HEK293 (cell line): ENCODE measurements around the gene IL36RN.
"Not testable (repeated sequence)": the region's sequence is repeated elsewhere in the genome, so short reads cannot be mapped to it uniquely, and the experiment has no call there.

Experiments
- CTCF ChIA-PET: fragments of 350-600 bp; formaldehyde crosslinking; extraction: SDS; loops from one replicate; lab custom pipeline; 2021; ENCODE audit warnings: antibody characterized with exemption; lab: Yijun Ruan, JAX
- POLR2A ChIA-PET: fragments of 300-600 bp; formaldehyde crosslinking; extraction: SDS; loops from one replicate; lab custom pipeline; 2020; ENCODE audit warnings: antibody characterized with exemption, inconsistent platforms; lab: Yijun Ruan, JAX
- H3K27ac ChIP-seq: fragments of 200-500 bp; sonication (Bioruptor generic); 2 replicates; pipeline ENCODE4 v1.5.1; 2014; ENCODE audit warnings: low read depth, low read length, control low read depth, inconsistent platforms; ENCODE audit errors: extremely low read depth
- H3K36me3 ChIP-seq, 2 experiments: fragments of 200-500 bp in 1 of 2; sonication (Bioruptor generic) in 1 of 2; 1 replicate in 1 of 2; 2 replicates in 1 of 2; pipeline ENCODE4 v1.5.1; 2014 to 2017; ENCODE audit warnings: inconsistent platforms in 2 of 2, low read length in 2 of 2; ENCODE audit not compliant: control insufficient read depth in 2 of 2, insufficient read depth in 1 of 2
- H3K4me1 ChIP-seq: fragments of 200-500 bp; sonication (Bioruptor generic); 2 replicates; pipeline ENCODE4 v1.5.1; 2014; ENCODE audit warnings: mild to moderate bottlenecking, low read length, inconsistent platforms; ENCODE audit not compliant: control insufficient read depth, insufficient read depth
- H3K4me3 ChIP-seq: 2 replicates; pipeline ENCODE4 v1.5.1; 2011; ENCODE audit warnings: low read depth, mild to moderate bottlenecking, control low read depth, low read length, moderate library complexity
- H3K9me3 ChIP-seq: fragments of 200-500 bp; sonication (Bioruptor generic); 2 replicates; pipeline ENCODE4 v1.5.1; 2014; ENCODE audit warnings: low read depth, low read length, inconsistent platforms; ENCODE audit not compliant: control insufficient read depth, insufficient read depth
- BCL11B ChIP-seq: fragments of 450-650 bp; formaldehyde crosslinking; IDR thresholded peaks from 2 replicates; pipeline ENCODE4 v1.5.1; 2016; ENCODE audit warnings: low read depth, missing biosample characterization, missing genetic modification characterization
- KLF7 ChIP-seq: fragments of 450-650 bp; formaldehyde crosslinking; IDR thresholded peaks from 2 replicates; pipeline ENCODE4 v1.5.1; 2016; ENCODE audit warnings: missing biosample characterization, missing genetic modification characterization, borderline replicate concordance
- SCRT2 ChIP-seq: fragments of 450-650 bp; formaldehyde crosslinking; IDR thresholded peaks from 2 replicates; pipeline ENCODE4 v1.5.1; 2016; ENCODE audit warnings: missing biosample characterization, missing genetic modification characterization
- ZBTB11 ChIP-seq: fragments of 450-650 bp; formaldehyde crosslinking; conservative IDR thresholded peaks from 2 replicates; pipeline ENCODE4 v1.5.1; 2016; ENCODE audit warnings: low read depth, missing biosample characterization, missing genetic modification characterization
- ZBTB7A ChIP-seq: fragments of 450-650 bp; formaldehyde crosslinking; IDR thresholded peaks from 2 replicates; pipeline ENCODE4 v1.5.1; 2016; ENCODE audit warnings: low read depth, missing biosample characterization, missing genetic modification characterization
- ZFP41 ChIP-seq: fragments of 450-650 bp; formaldehyde crosslinking; IDR thresholded peaks from 2 replicates; pipeline ENCODE4 v1.5.1; 2016; ENCODE audit warnings: missing biosample characterization, missing genetic modification characterization, borderline replicate concordance
- ZNF121 ChIP-seq: fragments of 450-650 bp; formaldehyde crosslinking; IDR thresholded peaks from 2 replicates; pipeline ENCODE4 v1.5.1; 2016; ENCODE audit warnings: missing biosample characterization, missing genetic modification characterization
- ZNF148 ChIP-seq: fragments of 450-650 bp; formaldehyde crosslinking; IDR thresholded peaks from 2 replicates; pipeline ENCODE4 v1.5.0; 2017; ENCODE audit warnings: missing biosample characterization, missing genetic modification characterization, borderline replicate concordance
- ZNF155 ChIP-seq: fragments of 450-650 bp; formaldehyde crosslinking; IDR thresholded peaks from 2 replicates; pipeline ENCODE4 v1.5.1; 2016; ENCODE audit warnings: missing biosample characterization, missing genetic modification characterization
- ZNF157 ChIP-seq: fragments of 450-650 bp; formaldehyde crosslinking; IDR thresholded peaks from 2 replicates; pipeline ENCODE4 v1.5.1; 2016; ENCODE audit warnings: missing biosample characterization, missing genetic modification characterization
- ZNF174 ChIP-seq: fragments of 450-650 bp; formaldehyde crosslinking; IDR thresholded peaks from 2 replicates; pipeline ENCODE4 v1.5.0; 2017; ENCODE audit warnings: missing biosample characterization, mild to moderate bottlenecking, missing genetic modification characterization
- ZNF175 ChIP-seq: fragments of 450-650 bp; formaldehyde crosslinking; IDR thresholded peaks from 2 replicates; pipeline ENCODE4 v1.5.1; 2016; ENCODE audit warnings: missing biosample characterization, missing genetic modification characterization
- ZNF2 ChIP-seq: fragments of 450-650 bp; formaldehyde crosslinking; IDR thresholded peaks from 2 replicates; pipeline ENCODE4 v1.5.1; 2016; ENCODE audit warnings: missing biosample characterization, missing genetic modification characterization
- ZNF239 ChIP-seq: fragments of 450-650 bp; formaldehyde crosslinking; IDR thresholded peaks from 2 replicates; pipeline ENCODE4 v1.5.1; 2016; ENCODE audit warnings: missing biosample characterization, missing genetic modification characterization
- ZNF280D ChIP-seq: fragments of 450-650 bp; formaldehyde crosslinking; IDR thresholded peaks from 2 replicates; pipeline ENCODE4 v1.5.1; 2016; ENCODE audit warnings: missing biosample characterization, missing genetic modification characterization
- ZNF311 ChIP-seq: fragments of 450-650 bp; formaldehyde crosslinking; IDR thresholded peaks from 2 replicates; pipeline ENCODE4 v1.5.1; 2017; ENCODE audit warnings: missing biosample characterization, missing genetic modification characterization, borderline replicate concordance
- ZNF404 ChIP-seq: fragments of 450-650 bp; formaldehyde crosslinking; IDR thresholded peaks from 2 replicates; pipeline ENCODE4 v1.5.1; 2017; ENCODE audit warnings: missing biosample characterization, missing genetic modification characterization
- ZNF510 ChIP-seq: fragments of 450-650 bp; formaldehyde crosslinking; IDR thresholded peaks from 2 replicates; pipeline ENCODE4 v1.5.1; 2018; ENCODE audit warnings: mild to moderate bottlenecking, missing genetic modification characterization, missing biosample characterization; ENCODE audit not compliant: insufficient replicate concordance
- ZNF548 ChIP-seq: fragments of 450-650 bp; formaldehyde crosslinking; IDR thresholded peaks from 2 replicates; pipeline ENCODE4 v1.5.1; 2016; ENCODE audit warnings: missing biosample characterization, missing genetic modification characterization
- ZNF626 ChIP-seq: fragments of 450-650 bp; sonication (Bioruptor Pico); formaldehyde crosslinking; IDR thresholded peaks from 2 replicates; pipeline ENCODE4 v1.5.1; 2018; ENCODE audit warnings: missing biosample characterization, missing genetic modification characterization, inconsistent platforms
- ZNF837 ChIP-seq: fragments of 450-650 bp; formaldehyde crosslinking; IDR thresholded peaks from 2 replicates; pipeline ENCODE4 v1.5.1; 2016; ENCODE audit warnings: missing biosample characterization, missing genetic modification characterization

Gene IL36RN

GRCh38 chr2:113096842-113097618 lies 38.0 kb downstream of the IL36RN start:
- H3K4me3 ChIP-seq, H3K4me1 ChIP-seq, H3K36me3 ChIP-seq, H3K9me3 ChIP-seq, H3K27ac ChIP-seq, POLR2A ChIA-PET: not testable (repeated sequence)
- CTCF ChIA-PET, result interaction anchor here (0.7 to 1.5 kb wide), 4 partner anchors 13 to 159 kb away, joined by 3 to 5 read pairs (median 3); no protein-coding TSS in a partner anchor

GRCh38 chr2:113098041-113098440 lies 39.0 kb downstream of the IL36RN start:
- H3K36me3 ChIP-seq, result no peaks in the 10 kb centered on the region
- no peak overlapping the region for H3K27ac ChIP-seq
- ChIA-PET CTCF (interaction anchor here (0.7 to 1.5 kb wide), 3 partner anchors 18 to 101 kb away, joined by 3 to 5 read pairs (median 3); no protein-coding TSS in a partner anchor), POLR2A (no interaction called here)
- H3K9me3 ChIP-seq, result no peaks in the 10 kb centered on the region
- TF ChIP-seq ZNF148 (tag by site-specific recombination) (no peak), ZBTB11 (tag by site-specific recombination) (no peak), ZNF404 (no peak)
- H3K4me1 ChIP-seq, result no peaks in the 10 kb centered on the region
- H3K4me3 ChIP-seq, result no peak overlapping the region

GRCh38 chr2:113098532-113098931 lies 39.5 kb downstream of the IL36RN start:
- no peak overlapping the region for H3K4me3 ChIP-seq
- CTCF ChIA-PET, result interaction anchor here (0.9 to 1.5 kb wide), 2 partner anchors 18 to 40 kb away, joined by 3 to 5 read pairs; no protein-coding TSS in a partner anchor
- H3K4me1 ChIP-seq, result no peaks in the 10 kb centered on the region
- TF ChIP-seq ZNF174 (no peak), ZBTB7A (no peak), ZNF311 (no peak), ZNF510 (tag by site-specific recombination) (no peak), ZNF121 (tag by site-specific recombination) (no peak), KLF7 (no peak), ZNF175 (tag by site-specific recombination) (no peak), ZNF239 (no peak), ZNF157 (tag by site-specific recombination) (no peak), ZNF155 (tag by site-specific recombination) (no peak), ZNF548 (tag by site-specific recombination) (no peak), ZNF837 (tag by site-specific recombination) (no peak), BCL11B (tag by site-specific recombination) (no peak), SCRT2 (tag by site-specific recombination) (no peak), ZNF2 (no peak), ZNF280D (tag by site-specific recombination) (no peak), ZFP41 (no peak), ZNF626 (tag by site-specific recombination) (no peak)
- TF ChIP-seq, all 188 proteins: peak for 0
- POLR2A ChIA-PET, result no interaction called here
- no peaks in the 10 kb centered on the region for H3K9me3 ChIP-seq
- no peak overlapping the region for H3K27ac ChIP-seq
- H3K36me3 ChIP-seq, result no peaks in the 10 kb centered on the region
